Brain pericyte (primary cell): ENCODE results near the gene SCAMP3.

ENCODE experiments used
- DNase-seq: peaks from one replicate; pipeline ENCODE4 v3.0.0-alpha.2; 2012; ENCODE audit warnings: low read depth, low spot score

Gene SCAMP3

GRCh38 chr1:155207806-155208540 is 54.2 kb downstream of the SCAMP3 start, which contains the start of gene THBS3:
Gene THBS3 (minus strand): TSS chr1:155207897. CDS start chr1:155207876, 21 bp downstream.
- no peak for DNase-seq

GRCh38 chr1:155206891-155207805 is 55.0 kb downstream of the SCAMP3 start:
- no peak for DNase-seq
